K562 (cell line): ENCODE measurements around the gene BRMS1. TPM values are rescaled to one million over a fixed set of nuclear protein-coding genes. Genes with fewer than 3 reads are reported as not detected.

ENCODE experiments used
- CBFB ChIP-seq: sonication (generic); formaldehyde crosslinking; IDR thresholded peaks from 2 replicates; pipeline ENCODE4 v1.4.0; 2020; ENCODE audit warnings: mild to moderate bottlenecking, missing genetic modification reagents
- CREB3L1 ChIP-seq: fragments of 450-650 bp; IDR thresholded peaks from 2 replicates; pipeline ENCODE4 v1.6.1; 2014; ENCODE audit warnings: low read depth, mild to moderate bottlenecking, moderate library complexity, borderline replicate concordance
- GABPA ChIP-seq: fragments of 200-800 bp; sonication (Bioruptor generic); conservative IDR thresholded peaks from 2 replicates; pipeline ENCODE4 v1.6.1; 2016; ENCODE audit warnings: low read depth, missing genetic modification characterization, missing compliant biosample characterization
- HCFC1 ChIP-seq: IDR thresholded peaks from 2 replicates; pipeline ENCODE4 v1.6.1; 2012; ENCODE audit warnings: low read depth, low read length, improper control_type of control experiment
- HDAC8 ChIP-seq: fragments of 450-650 bp; IDR thresholded peaks from 2 replicates; pipeline ENCODE4 v1.6.1; 2016; ENCODE audit warnings: mild to moderate bottlenecking, missing genetic modification characterization, moderate library complexity, missing compliant biosample characterization
- L3MBTL2 ChIP-seq: fragments of 450-650 bp; IDR thresholded peaks from 2 replicates; pipeline ENCODE4 v1.6.1; 2016; ENCODE audit warnings: mild to moderate bottlenecking, moderate library complexity
- POLR2H ChIP-seq: IDR thresholded peaks from 2 replicates; pipeline ENCODE4 v1.6.1; 2016; ENCODE audit warnings: missing genetic modification characterization, low read depth, mild to moderate bottlenecking, control low read depth, missing compliant biosample characterization, moderate library complexity
- RCOR1 ChIP-seq, 2 experiments: IDR thresholded peaks; 2 replicates each; pipeline ENCODE4 v1.6.1; 2012; ENCODE audit warnings: low read depth in 2 of 2, low read length in 2 of 2, borderline replicate concordance in 1 of 2, improper control_type of control experiment in 1 of 2
- ZFP36 ChIP-seq: fragments of 150-350 bp; IDR thresholded peaks from 2 replicates; pipeline ENCODE4 v1.6.1; 2018; ENCODE audit warnings: low read length, low read depth; ENCODE audit not compliant: partially characterized antibody
- ZNF232 ChIP-seq: sonication (generic); formaldehyde crosslinking; IDR thresholded peaks from 2 replicates; pipeline ENCODE4 v1.8.0; 2022; ENCODE audit warnings: mild to moderate bottlenecking, missing genetic modification reagents
- ZNF407 ChIP-seq: fragments of 450-650 bp; IDR thresholded peaks from 2 replicates; pipeline ENCODE4 v1.6.1; 2016; ENCODE audit warnings: low read depth
- ZNF518B ChIP-seq: fragments of 250-450 bp; sonication (Bioruptor Pico); IDR thresholded peaks from 2 replicates; pipeline ENCODE4 v1.5.0; 2021; ENCODE audit warnings: mild to moderate bottlenecking, moderate library complexity
- ZNF76 ChIP-seq: fragments of 250-450 bp; sonication (Bioruptor Pico); IDR thresholded peaks from 2 replicates; pipeline ENCODE4 v1.4.0; 2020; ENCODE audit warnings: mild to moderate bottlenecking, moderate library complexity, borderline replicate concordance
- polyA plus RNA-seq, 8 experiments: library from polyadenylated mRNA; depleted of rRNA in 4 of 8; stranded (reverse) in 5 of 8; unstranded in 3 of 8; fragments of >200 nt; fragmentation: Nextera tagmentation in 2 of 8; fragmentation: Illumina TruSeq in 1 of 8; extraction: Ambion mirVana in 2 of 8; extraction: Trizol in 1 of 8; gene quantifications; 2 replicates each; pipeline versions ENCODE4 v1.2.1 to v1.2.3, GENCODE V29; 2011 to 2014; ENCODE audit warnings: inconsistent platforms in 1 of 8, missing spikeins in 1 of 8
- total RNA-seq, 7 experiments: library from RNA; depleted of rRNA in 6 of 7; stranded (reverse); fragments of >200 nt in 6 of 7; fragmentation: Illumina TruSeq in 2 of 7; extraction: Trizol in 2 of 7; gene quantifications; 2 replicates each; pipeline versions ENCODE4 v1.2.1 to v1.2.3, GENCODE V29; 2011 to 2021; ENCODE audit warnings: low replicate concordance in 1 of 7

The BRMS1 gene
- total and polyA plus RNA-seq, 9 of the 15 experiments (the other 6 are each of a cell fraction or from before 2014, with no cell fraction given) = 2.2 to 78.8 (median 33.4) TPM

GRCh38 chr11:66347425-66348276, 2.7 kb upstream of the BRMS1 start, which contains the start of gene B4GAT1 (continued):
- TF ChIP-seq ZNF407 (peak; percentile 76), CBFB (CRISPR knock-in tag) (no peak), HCFC1 (peak; percentile 47; the same call in 1 of the 2 replicates), CREB3L1 (peak; percentile 62; the same call in 1 of the 2 replicates), L3MBTL2 (peak; percentile 81), ZNF232 (CRISPR knock-in tag) (0 out of 2 replicates have a peak, but pooled peaks have one; percentile 8), ZNF518B (CRISPR knock-in tag) (no peak), ZNF76 (CRISPR knock-in tag) (no peak), HDAC8 (tag) (no peak), GABPA (tag) (0 out of 2 replicates have a peak, but pooled peaks have one; percentile 31), POLR2H (tag) (peak; percentile 100), ZFP36 (peak; percentile 26), RCOR1 (IDR thresholded peaks at IDR 0.05; ENCODE audit: borderline replicate concordance in 1 of 2, low read depth in 2 of 2, low read length in 2 of 2) (peak in 1 of 2 experiments; percentile 71; a peak in 1 of 4 replicates)
